Thoracic aorta (tissue), 2 donors: ENCODE results near the gene AOPEP. TPM values are rescaled to one million over a fixed set of nuclear protein-coding genes. Genes with fewer than 3 reads are reported as not detected.
A peak's percentile ranks its signal among the peaks of the same experiment; 100 is the strongest.

Experiments
- ATAC-seq: fragments of 150-250 bp; one replicate; pipeline ENCODE4 v1.8.0; 2017; ENCODE audit warnings: low read depth; ENCODE audit not compliant: insufficient number of reproducible peaks, low FRiP score
- DNase-seq: peaks from one replicate; pipeline ENCODE4 v3.0.0-alpha.2; 2020; ENCODE audit warnings: low spot score
- H3K27ac ChIP-seq, 2 donors: fragments of 200-600 bp; sonication (generic); 1 replicate in 1 of 2; 2 replicates in 1 of 2; pipeline ENCODE4 v1.5.1; 2016; ENCODE audit warnings: mild to moderate bottlenecking in 2 of 2, moderate library complexity in 2 of 2
- H3K27me3 ChIP-seq: fragments of 200-600 bp; sonication (generic); replicated peaks from 2 replicates; pipeline ENCODE4 v1.6.0; 2016; ENCODE audit warnings: mild to moderate bottlenecking; ENCODE audit not compliant: insufficient read depth
- H3K36me3 ChIP-seq: fragments of 200-600 bp; sonication (generic); one replicate; pipeline ENCODE4 v1.5.1; 2016
- H3K4me1 ChIP-seq, 2 donors: fragments of 200-600 bp; sonication (generic); 1 replicate in 1 of 2; 2 replicates in 1 of 2; pipeline versions ENCODE4 v1.5.1 to v1.6.0; 2016; ENCODE audit warnings: low read depth in 2 of 2, mild to moderate bottlenecking in 1 of 2; ENCODE audit not compliant: control insufficient read depth in 1 of 2
- H3K4me3 ChIP-seq: fragments of 200-600 bp; sonication (generic); 2 replicates; pipeline ENCODE4 v1.5.1; 2016; ENCODE audit warnings: mild to moderate bottlenecking
- H3K9me3 ChIP-seq: fragments of 200-600 bp; sonication (generic); 2 replicates; pipeline ENCODE4 v1.5.1; 2016
- total RNA-seq, 2 donors: library from RNA; depleted of rRNA; stranded (reverse); fragments of >200 nt; gene quantifications; one replicate each; pipeline versions ENCODE4 v1.1.0 to v1.2.3, GENCODE V29; 2016
- TF ChIP-seq, protein P1 (sequence below): fragments of 200-600 bp; sonication (generic); IDR thresholded peaks from one replicate; pipeline ENCODE4 v1.5.1; 2019; ENCODE audit warnings: antibody characterized with exemption

AOPEP gene
- total RNA-seq, 2 donors from 2014 or later: 494 to 668 TPM

DNA sequence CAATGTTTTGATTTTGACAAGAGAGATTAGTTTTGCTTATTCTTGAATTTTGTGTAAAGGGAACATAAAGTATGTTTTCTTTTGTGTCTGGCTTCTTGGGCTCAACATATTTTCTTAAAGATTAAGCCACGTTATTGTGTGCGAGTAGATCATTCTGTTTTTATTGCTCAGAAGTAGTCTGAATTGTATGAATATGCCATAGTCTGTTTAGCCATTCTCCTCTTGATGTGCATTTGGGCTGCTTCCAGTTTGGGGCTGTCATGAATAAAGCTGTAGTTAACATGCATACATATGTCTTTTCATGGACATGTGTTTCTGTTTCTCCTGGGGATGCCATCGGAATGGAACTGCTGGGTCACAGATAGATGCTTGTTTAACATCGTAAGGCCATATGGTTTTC is 392.1 kb downstream of the AOPEP start:
- no peak overlapping the region for H3K4me3 ChIP-seq
- TF ChIP-seq, protein P1, sequence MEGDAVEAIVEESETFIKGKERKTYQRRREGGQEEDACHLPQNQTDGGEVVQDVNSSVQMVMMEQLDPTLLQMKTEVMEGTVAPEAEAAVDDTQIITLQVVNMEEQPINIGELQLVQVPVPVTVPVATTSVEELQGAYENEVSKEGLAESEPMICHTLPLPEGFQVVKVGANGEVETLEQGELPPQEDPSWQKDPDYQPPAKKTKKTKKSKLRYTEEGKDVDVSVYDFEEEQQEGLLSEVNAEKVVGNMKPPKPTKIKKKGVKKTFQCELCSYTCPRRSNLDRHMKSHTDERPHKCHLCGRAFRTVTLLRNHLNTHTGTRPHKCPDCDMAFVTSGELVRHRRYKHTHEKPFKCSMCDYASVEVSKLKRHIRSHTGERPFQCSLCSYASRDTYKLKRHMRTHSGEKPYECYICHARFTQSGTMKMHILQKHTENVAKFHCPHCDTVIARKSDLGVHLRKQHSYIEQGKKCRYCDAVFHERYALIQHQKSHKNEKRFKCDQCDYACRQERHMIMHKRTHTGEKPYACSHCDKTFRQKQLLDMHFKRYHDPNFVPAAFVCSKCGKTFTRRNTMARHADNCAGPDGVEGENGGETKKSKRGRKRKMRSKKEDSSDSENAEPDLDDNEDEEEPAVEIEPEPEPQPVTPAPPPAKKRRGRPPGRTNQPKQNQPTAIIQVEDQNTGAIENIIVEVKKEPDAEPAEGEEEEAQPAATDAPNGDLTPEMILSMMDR: no peak
- H3K27ac ChIP-seq: peak overlapping the region; percentile 73 to 74
- DNase-seq (no peak), ATAC-seq (peak; percentile 4)
- H3K27me3 ChIP-seq: no peaks in the 10 kb centered on the region
- H3K9me3 ChIP-seq: no peaks in the 10 kb centered on the region
- H3K4me1 ChIP-seq: peaks cover 27 to 70% of the 10 kb centered on the region in 2 donors
- no peaks in the 10 kb centered on the region for H3K36me3 ChIP-seq

DNA sequence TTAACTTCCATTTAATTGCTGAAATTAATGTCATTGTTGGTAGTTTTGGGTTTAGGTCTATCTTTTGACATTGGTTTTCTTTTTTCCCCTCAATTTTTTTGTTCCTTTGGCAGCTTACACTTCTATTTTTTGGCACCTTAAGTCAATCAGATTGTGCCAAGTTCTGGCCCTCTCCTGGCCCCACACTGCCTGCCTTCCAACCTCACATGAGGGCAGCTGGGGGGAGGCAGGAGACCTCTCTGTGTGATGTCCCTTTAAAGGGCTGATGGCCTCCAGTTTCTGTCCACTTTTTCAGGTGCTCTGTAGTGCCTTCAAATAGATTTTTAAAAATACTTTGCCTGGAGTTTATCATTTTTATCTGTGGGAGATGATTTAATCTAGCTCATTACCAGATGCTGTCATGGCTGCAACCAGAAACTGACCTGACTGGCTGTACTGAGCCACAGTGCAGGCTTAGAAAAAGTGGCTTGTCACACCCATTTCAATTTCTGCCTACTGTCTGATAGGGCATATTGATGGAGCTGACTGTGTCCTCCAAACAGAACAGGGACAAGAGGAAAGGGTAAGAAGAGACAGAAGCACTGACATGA is 394.4 kb downstream of the AOPEP start:
- Histone ChIP-seq H3K4me1 (peaks cover 27 to 72% of the 10 kb centered on the region in 2 donors), H3K9me3 (no peaks in the 10 kb centered on the region), H3K36me3 (no peaks in the 10 kb centered on the region), H3K4me3 (no peak overlapping the region), H3K27me3 (no peaks in the 10 kb centered on the region), H3K27ac (no peak overlapping the region)
- DNase-seq (no peak), ATAC-seq (no peak)
- TF ChIP-seq, protein P1: no peak

GRCh38 chr9:95124582-95125367 is 398.3 kb downstream of the AOPEP start:
- ATAC-seq: no peak
- no peak for DNase-seq
- Histone ChIP-seq H3K36me3 (no peaks in the 10 kb centered on the region), H3K9me3 (no peaks in the 10 kb centered on the region), H3K27me3 (no peaks in the 10 kb centered on the region), H3K4me1 (peaks cover 16 to 53% of the 10 kb centered on the region in 2 donors), H3K27ac (no peak overlapping the region), H3K4me3 (no peak overlapping the region)
- TF ChIP-seq, protein P1: no peak

GRCh38 chr9:95125652-95126051 is 399.2 kb downstream of the AOPEP start:
- H3K27ac ChIP-seq: peak overlapping the region; percentile 45 to 54

DNA sequence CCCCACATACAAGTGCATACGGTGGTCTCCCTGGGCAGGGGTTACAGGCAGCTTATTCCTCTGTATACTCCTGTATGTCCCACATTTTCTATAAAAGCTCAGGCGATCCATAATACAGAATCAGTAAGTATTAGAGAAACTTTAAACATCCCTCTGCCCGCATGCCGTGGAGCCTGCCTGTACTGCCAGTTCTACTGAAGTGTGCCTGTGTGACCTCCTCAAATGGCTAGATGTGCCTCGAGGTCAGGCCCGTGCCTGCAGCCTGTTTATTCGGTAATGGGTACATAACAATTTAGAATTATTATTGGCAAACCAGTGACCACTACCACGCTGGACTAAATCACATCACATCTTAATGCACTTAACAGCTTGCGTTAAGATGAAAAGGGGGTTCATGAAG is 400.2 kb downstream of the AOPEP start:
- H3K36me3 ChIP-seq: no peaks in the 10 kb centered on the region
- no peaks in the 10 kb centered on the region for H3K9me3 ChIP-seq
- ATAC-seq (no peak), DNase-seq (no peak)
- H3K27ac ChIP-seq: peak overlapping the region; percentile 31 to 54
- H3K4me3 ChIP-seq: peak overlapping the region; percentile 59
- H3K27me3 ChIP-seq: no peaks in the 10 kb centered on the region
- peaks cover 14 to 49% of the 10 kb centered on the region in 2 donors for H3K4me1 ChIP-seq
- TF ChIP-seq, protein P1: no peak

More at GRCh38 chr9:95125652-95126051, 399.2 kb downstream of the AOPEP start:
- Histone ChIP-seq H3K27me3 (no peaks in the 10 kb centered on the region), H3K9me3 (no peaks in the 10 kb centered on the region), H3K4me1 (peaks cover 14 to 52% of the 10 kb centered on the region in 2 donors), H3K36me3 (no peaks in the 10 kb centered on the region), H3K4me3 (no peak overlapping the region)
- TF ChIP-seq, protein P1: no peak
- no peak for DNase-seq
- ATAC-seq: no peak
